OCI-LY1 (cell line): ENCODE results near the gene SEPTIN10.

Source experiments
- EZH2 ChIP-seq: fragments of 200-600 bp; sonication (generic), shearing (Covaris generic); IDR thresholded peaks from 2 replicates; pipeline ENCODE4 v1.8.0; 2017; ENCODE audit warnings: borderline replicate concordance, mixed run types, mild to moderate bottlenecking, antibody characterized with exemption, low read length, moderate library complexity, mixed read lengths
- TF ChIP-seq, protein P1 (sequence below): fragments of 200-600 bp; sonication (generic), shearing (Covaris generic); IDR thresholded peaks from 2 replicates; pipeline ENCODE4 v1.5.1; 2017; ENCODE audit warnings: mild to moderate bottlenecking, antibody characterized with exemption, low read length, moderate library complexity, mixed read lengths

GRCh38 chr2:109510136-109511028, 103.4 kb downstream of the SEPTIN10 start:
- TF ChIP-seq, protein P1, sequence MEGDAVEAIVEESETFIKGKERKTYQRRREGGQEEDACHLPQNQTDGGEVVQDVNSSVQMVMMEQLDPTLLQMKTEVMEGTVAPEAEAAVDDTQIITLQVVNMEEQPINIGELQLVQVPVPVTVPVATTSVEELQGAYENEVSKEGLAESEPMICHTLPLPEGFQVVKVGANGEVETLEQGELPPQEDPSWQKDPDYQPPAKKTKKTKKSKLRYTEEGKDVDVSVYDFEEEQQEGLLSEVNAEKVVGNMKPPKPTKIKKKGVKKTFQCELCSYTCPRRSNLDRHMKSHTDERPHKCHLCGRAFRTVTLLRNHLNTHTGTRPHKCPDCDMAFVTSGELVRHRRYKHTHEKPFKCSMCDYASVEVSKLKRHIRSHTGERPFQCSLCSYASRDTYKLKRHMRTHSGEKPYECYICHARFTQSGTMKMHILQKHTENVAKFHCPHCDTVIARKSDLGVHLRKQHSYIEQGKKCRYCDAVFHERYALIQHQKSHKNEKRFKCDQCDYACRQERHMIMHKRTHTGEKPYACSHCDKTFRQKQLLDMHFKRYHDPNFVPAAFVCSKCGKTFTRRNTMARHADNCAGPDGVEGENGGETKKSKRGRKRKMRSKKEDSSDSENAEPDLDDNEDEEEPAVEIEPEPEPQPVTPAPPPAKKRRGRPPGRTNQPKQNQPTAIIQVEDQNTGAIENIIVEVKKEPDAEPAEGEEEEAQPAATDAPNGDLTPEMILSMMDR = peak; percentile 81
- TF ChIP-seq EZH2 = no peak
